Muscle of arm (tissue), 12 donors: ENCODE data around the gene MYNN. TPM values are rescaled to one million over a fixed set of nuclear protein-coding genes. Genes with fewer than 3 reads are reported as not detected.

Experiments used
- DNase-seq: peaks from one replicate; pipeline ENCODE4 v3.0.0-alpha.2; 2013
- polyA plus RNA-seq, 12 donors: library from polyadenylated mRNA; unstranded; fragments of 120-200 nt; gene quantifications; one replicate each; pipeline ENCODE4 v1.2.1, GENCODE V29; 2013; ENCODE audit not compliant: insufficient read length in 12 of 12

Gene MYNN
- polyA plus RNA-seq, 12 donors: 19.2 to 28.4 (median 23.2) TPM; not detected in 1

DNA sequence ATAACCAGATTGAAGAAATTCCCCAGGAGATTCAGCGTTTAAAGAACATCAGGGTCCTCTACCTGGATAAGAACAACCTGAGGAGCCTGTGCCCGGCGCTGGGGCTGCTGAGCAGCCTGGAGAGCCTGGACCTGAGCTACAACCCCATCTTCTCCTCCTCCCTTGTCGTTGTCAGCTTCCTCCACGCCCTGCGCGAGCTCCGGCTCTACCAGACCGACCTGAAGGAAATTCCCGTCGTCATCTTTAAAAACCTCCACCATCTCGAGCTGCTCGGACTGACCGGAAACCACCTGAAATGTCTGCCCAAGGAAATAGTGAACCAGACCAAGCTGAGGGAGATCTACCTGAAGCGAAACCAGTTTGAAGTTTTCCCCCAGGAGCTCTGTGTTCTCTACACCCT is 48.9 kb downstream of the MYNN start:
- DNase-seq: no peak

DNA sequence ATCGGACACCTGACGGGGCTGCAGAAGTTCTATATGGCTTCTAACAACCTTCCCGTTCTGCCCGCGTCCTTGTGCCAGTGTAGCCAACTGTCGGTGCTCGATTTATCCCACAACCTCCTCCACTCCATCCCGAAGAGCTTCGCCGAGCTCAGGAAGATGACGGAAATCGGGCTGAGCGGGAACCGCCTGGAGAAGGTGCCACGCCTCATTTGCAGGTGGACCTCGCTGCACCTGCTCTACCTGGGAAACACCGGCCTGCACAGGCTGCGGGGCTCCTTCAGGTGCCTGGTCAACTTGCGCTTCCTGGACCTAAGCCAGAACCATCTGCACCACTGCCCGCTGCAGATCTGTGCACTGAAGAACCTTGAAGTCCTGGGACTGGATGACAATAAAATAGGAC is 49.3 kb downstream of the MYNN start:
- DNase-seq: no peak

DNA sequence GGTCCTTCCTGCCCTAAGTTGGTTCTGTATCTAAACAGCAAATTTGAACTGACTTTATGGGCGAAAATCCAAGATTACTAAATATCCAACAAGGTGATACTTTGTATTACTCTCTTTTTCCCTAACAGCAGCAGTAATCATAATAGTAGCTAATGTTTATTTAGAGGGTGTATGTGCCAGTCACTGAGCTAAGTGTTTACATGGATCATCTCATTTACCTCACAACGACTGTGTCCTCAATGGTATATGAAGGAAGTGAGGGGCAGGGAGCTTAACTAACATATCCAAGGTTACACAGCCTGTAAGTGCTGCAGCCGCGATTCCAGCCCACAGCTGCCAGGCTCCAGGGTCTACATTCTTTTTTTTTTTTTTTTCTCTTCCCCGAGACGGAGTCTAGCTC is 49.8 kb downstream of the MYNN start:
- DNase-seq: no peak

DNA sequence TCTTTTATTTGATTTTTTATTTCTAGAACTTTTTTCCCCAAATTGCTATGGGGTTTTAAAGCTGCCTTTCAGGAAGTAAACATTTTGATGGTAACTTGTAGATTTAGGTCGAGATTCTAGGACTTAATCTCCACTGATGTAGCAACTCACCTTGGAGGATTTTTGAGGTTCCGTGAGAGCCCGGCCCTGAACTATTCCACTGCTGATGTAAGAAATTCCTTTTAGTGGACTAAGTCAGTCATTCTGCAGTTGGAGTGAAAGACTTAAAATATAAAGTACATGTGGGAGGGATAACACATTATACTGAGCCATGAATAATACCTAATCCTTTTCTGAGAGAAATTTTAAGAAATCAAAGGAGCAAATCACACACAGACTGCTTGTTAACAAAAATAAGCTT is 52.1 kb downstream of the MYNN start:
- DNase-seq: no peak

DNA sequence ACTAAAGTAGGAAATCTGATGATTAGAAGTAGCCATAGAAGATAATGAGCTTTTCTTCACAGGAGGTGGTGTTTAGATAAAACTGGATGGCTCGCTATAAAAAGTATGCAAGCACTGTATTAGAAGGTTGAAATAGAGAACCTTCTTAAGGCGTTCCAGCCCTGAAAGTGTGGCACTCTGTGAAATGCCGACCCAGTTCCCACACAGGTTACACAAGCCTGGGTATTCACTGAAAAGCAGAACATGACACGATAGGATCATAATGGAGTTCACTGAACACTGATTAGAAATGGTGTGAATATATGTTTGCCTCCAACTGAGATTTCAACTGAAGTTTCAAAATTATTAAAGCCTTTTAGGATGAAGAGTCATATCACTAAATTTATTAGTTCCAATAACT is 54.5 kb downstream of the MYNN start:
- no peak for DNase-seq

DNA sequence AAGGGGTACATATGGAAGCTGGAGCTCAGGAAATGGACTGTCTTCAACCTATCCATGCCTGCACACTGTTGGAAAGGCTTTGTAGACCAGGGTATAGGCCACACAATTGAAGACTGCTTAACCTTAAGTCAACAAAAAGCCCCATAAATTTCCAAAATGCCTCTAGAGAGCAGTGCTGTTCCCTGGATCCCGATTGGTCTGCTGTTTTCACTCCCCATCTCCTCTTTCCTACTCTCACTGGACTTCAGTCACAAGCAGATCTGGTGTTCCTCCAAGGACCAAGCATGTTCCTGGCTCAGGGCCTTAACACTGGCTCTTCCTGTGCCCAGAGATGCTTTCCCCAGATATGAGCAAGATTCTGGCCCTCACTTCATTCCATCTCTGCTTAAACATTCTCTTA is 62.3 kb downstream of the MYNN start:
- no peak for DNase-seq

DNA sequence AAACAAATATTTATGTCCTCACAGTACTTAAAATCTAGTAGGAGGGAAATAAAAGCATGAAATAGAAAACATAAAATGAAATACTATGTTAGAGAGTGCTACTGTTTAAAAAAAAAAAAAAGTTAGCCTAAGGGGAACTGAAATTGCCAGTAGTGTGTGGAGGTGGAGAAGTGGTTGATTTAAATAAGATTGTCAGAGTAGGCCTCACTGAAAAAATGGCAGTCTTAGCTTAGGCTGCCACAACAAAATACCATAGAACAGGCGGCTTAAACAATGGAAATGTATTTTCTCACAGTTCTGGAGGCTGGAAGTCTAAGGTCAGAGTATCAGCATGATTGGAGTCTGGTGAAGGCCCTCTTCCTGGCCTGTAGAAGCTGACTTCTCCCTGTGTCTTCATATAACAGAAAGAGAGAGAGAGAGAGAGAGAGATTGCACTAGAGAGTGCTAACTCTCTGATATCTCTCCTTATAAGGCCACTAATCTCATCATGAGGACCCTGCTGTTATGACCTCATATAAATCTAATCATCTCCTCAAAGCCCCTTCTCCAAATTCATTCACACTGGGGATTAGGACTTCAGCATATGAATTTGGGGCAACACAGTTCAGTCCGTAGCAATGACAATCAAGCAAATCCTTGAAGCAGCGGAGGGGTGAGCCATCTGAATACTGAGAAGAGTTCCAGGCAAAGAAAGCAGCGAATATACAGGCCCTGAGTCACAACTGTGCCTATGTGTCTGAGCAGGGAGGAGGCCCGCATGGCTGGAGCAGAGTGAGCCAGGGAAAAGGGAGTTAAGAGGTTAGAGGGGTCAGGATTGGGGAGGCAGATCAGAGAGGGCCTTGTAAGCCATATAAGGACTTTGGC is 63.1 kb downstream of the MYNN start:
- DNase-seq: no peak

DNA sequence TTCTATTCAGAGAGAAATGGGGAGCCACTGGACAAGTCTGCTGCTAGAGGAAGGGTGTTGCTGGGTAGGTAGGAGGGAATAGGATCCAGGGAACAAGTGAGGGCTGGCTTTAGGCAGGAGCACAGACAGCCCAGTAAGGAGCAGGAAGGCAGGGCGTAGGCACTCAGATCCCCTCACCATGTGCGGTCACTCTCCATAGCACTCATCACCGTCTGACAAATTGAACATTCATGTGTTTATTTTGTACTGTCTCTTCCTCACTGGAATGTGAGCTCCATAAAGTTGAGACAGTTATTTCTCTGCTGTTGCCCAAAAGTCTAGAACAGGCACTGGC is 63.7 kb downstream of the MYNN start:
- no peak for DNase-seq

DNA sequence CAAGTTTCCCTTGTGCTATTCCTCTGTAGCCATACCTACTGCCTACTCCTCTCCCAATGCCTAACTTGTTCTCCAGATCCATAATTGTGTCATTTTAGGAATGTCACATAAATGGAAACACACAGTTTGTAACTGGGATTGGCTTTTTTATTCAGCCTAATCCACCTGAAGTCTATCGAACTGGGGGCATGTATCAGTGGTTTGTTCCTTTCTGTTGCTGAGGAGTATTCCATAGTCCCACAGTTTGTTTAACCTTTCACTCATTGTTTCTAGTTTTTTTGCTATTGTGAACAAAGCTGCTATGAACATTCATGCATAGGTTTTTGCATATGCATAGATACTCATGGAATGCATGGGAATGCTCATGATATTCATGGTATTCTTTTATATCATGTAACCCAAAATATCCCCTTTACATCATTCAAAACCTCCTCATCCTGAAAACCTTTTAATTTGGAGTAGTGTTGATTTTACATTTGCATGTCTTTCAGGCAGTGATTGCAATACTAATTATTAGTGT is 65.4 kb downstream of the MYNN start:
- DNase-seq: no peak

Other genes with a start within 250 kb of the MYNN start
- gene MECOM, start 109.7 kb upstream of the MYNN start, polyA plus RNA-seq: 10 to 100 TPM in 11 of 12 donors, not detected in 1; 10.4 to 18.5 (median 12.9) TPM
- under 1 TPM in 2 of 12 donors, not detected in 10; 0.22 to 0.36 TPM for gene TERC, start 8.3 kb upstream of the MYNN start, polyA plus RNA-seq
- gene ACTRT3, start 3.8 kb upstream of the MYNN start, polyA plus RNA-seq: 1 to 10 TPM in 10 of 12 donors, not detected in 2; 2.5 to 4.2 (median 3.1) TPM
- under 1 TPM in 6 of 12 donors, not detected in 6; 0.08 to 0.23 (median 0.11) TPM for gene LRRIQ4, start 39.5 kb downstream of the MYNN start, polyA plus RNA-seq
- 10 to 100 TPM in 1 of 12 donors, 1 to 10 TPM in 9, not detected in 2; 2.3 to 10.3 (median 5.9) TPM for gene LRRC34, start 39.5 kb downstream of the MYNN start, polyA plus RNA-seq
- gene LRRC31, start 96.5 kb downstream of the MYNN start, polyA plus RNA-seq: 1 to 10 TPM in 1 of 12 donors, not detected in 11; 8.3 TPM
- not detected for gene SAMD7, start 138.2 kb downstream of the MYNN start, polyA plus RNA-seq
- gene SEC62, start 193.4 kb downstream of the MYNN start, polyA plus RNA-seq: 100 to 1,000 TPM in 3 of 12 donors, 10 to 100 TPM in 8, not detected in 1; 66.6 to 132 (median 89.8) TPM